PFSK-1 (cell line): ENCODE results near the gene SDCCAG8.

Experiments used
- FOXP2 ChIP-seq: optimal IDR thresholded peaks from 2 replicates; pipeline ENCODE3; 2011; ENCODE audit warnings: borderline replicate concordance, control low read depth, inconsistent platforms; ENCODE audit not compliant: insufficient read depth; ENCODE audit errors: extremely low read length, extremely low read depth
- POLR2AphosphoS5 ChIP-seq: IDR thresholded peaks from 2 replicates; pipeline ENCODE4 v1.6.1; 2012; ENCODE audit warnings: low read depth, mild to moderate bottlenecking, control low read depth, low read length, moderate library complexity
- REST ChIP-seq, 2 experiments: IDR thresholded peaks; 2 replicates each; pipeline versions ENCODE4 v1.6.1 to v1.8.0; 2011 to 2012; ENCODE audit warnings: low read depth in 2 of 2, low read length in 2 of 2, control low read depth in 1 of 2, inconsistent platforms in 1 of 2, mild to moderate bottlenecking in 1 of 2, moderate library complexity in 1 of 2; ENCODE audit not compliant: insufficient read depth in 1 of 2
- SIN3A ChIP-seq: IDR thresholded peaks from 2 replicates; pipeline ENCODE4 v1.6.1; 2012; ENCODE audit warnings: mild to moderate bottlenecking, low read length, moderate library complexity, borderline replicate concordance; ENCODE audit not compliant: insufficient read depth
- TAF1 ChIP-seq: IDR thresholded peaks from 2 replicates; pipeline ENCODE4 v1.6.1; 2012; ENCODE audit warnings: low read length, control low read depth, borderline replicate concordance; ENCODE audit not compliant: insufficient read depth

Gene SDCCAG8

GRCh38 chr1:243508303-243508713 lies 252.5 kb downstream of the SDCCAG8 start:
- no peak for TF ChIP-seq REST (IDR thresholded peaks at IDR 0.05; ENCODE audit: insufficient read depth in 1 of 2, low read depth in 2 of 2, low read length in 2 of 2)
- TF ChIP-seq TAF1, result no peak
- no peak for TF ChIP-seq POLR2AphosphoS5
- TF ChIP-seq SIN3A, result no peak
- TF ChIP-seq FOXP2, result no peak

- TF ChIP-seq POLR2AphosphoS5 (no peak), FOXP2 (no peak), TAF1 (no peak), REST (IDR thresholded peaks at IDR 0.05; ENCODE audit: insufficient read depth in 1 of 2, low read depth in 2 of 2, low read length in 2 of 2) (no peak), SIN3A (no peak)
Observed at GRCh38 chr1:243508943-243509342, 253.1 kb downstream of the SDCCAG8 start.

DNA sequence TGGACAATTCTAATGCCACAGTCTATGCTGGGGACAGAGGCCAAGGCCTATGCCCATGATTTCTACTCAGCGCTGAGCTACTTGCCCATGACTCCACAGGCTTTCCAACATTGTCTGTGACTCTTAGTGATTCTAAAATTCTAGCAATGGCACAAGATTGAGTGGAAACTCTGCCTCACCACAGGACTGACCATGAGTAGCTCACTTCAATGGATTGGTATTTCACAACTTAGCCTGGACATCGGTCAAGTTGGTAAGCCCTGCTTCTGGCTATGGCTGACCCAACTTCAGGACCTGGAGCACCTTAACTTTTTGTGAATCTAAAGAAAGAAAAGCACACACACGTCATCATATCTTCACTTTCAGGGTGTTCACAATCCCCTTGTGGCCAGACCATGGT lies 255.1 kb downstream of the SDCCAG8 start:
- no peak for TF ChIP-seq POLR2AphosphoS5
- no peak for TF ChIP-seq SIN3A
- no peak for TF ChIP-seq REST (IDR thresholded peaks at IDR 0.05; ENCODE audit: insufficient read depth in 1 of 2, low read depth in 2 of 2, low read length in 2 of 2)
- TF ChIP-seq FOXP2, result no peak
- TF ChIP-seq TAF1, result no peak

- no peak for TF ChIP-seq POLR2AphosphoS5
- no peak for TF ChIP-seq SIN3A
- TF ChIP-seq REST (IDR thresholded peaks at IDR 0.05; ENCODE audit: insufficient read depth in 1 of 2, low read depth in 2 of 2, low read length in 2 of 2), result no peak
- TF ChIP-seq TAF1, result no peak
- TF ChIP-seq FOXP2, result no peak
Observed at GRCh38 chr1:243513726-243514491, 258.1 kb downstream of the SDCCAG8 start.
